ENCODE data around the gene IGF2R.
"Not testable (repeated sequence)": the region's sequence is repeated elsewhere in the genome, so short reads cannot be mapped to it uniquely, and the experiment has no call there.

IGF2R gene

DNA sequence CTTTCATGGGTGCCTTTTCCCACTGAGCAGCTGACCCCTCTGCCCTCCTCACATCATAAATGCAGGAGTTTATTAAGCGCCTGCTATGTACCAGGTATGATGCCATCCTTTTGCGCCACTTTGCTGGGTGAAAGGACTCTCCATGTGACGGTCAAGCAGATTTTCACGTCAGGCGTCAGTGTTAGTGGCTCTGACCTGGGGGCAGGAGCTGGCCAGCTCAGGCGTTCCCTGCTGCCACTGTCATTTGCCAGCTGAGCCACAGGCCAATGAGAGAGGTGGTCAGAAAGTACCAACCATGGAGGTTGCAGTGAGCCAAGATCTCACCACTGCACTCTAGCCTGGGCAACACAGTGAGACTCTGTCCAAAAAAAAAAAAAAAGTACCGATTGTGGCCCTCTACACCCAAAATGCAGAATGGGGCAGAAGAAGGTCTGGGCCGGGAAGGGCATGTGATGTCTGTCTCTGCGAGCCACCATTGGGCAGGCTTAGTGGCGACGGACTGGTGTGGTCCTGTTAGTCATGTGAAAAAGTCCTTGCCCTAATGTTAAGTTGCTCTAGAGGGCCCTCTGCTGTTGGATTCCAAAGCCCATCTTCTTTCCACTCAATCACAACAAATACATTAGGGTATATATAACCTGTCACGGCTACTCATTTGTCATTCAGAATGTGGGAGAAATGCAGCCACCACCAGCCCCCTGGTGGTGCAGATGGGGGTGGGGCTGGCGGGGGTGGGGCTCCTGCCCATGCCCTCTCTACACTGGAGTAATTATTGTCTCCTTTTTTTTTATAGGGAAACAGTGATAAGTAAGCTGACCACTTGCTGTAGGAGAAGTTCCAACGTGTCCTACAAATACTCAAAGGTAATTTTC is 134.3 kb downstream of the IGF2R start:
- no peak for DNase-seq

DNA sequence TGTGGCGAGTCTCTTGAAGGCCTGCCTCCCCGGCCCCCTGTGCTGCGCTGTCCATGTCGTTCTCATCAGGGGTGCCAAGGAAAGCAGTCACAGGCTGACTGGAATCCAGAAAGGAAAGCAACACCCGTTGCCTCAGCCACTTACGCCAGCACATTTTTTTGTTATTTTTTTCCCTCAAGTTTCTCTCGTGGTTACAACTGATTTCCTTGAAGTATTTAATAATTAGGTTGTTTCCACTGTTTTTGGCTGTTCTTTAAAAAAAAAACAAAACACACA is 134.9 kb downstream of the IGF2R start:
- DNase-seq = no peak

DNA sequence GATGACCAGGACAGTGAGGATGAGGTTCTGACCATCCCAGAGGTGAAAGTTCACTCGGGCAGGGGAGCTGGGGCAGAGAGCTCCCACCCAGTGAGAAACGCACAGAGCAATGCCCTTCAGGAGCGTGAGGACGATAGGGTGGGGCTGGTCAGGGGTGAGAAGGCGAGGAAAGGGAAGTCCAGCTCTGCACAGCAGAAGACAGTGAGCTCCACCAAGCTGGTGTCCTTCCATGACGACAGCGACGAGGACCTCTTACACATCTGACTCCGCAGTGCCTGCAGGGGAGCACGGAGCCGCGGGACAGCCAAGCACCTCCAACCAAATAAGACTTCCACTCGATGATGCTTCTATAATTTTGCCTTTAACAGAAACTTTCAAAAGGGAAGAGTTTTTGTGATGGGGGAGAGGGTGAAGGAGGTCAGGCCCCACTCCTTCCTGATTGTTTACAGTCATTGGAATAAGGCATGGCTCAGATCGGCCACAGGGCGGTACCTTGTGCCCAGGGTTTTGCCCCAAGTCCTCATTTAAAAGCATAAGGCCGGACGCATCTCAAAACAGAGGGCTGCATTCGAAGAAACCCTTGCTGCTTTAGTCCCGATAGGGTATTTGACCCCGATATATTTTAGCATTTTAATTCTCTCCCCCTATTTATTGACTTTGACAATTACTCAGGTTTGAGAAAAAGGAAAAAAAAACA is 136.1 kb downstream of the IGF2R start:
- DNase-seq = no peak

DNA sequence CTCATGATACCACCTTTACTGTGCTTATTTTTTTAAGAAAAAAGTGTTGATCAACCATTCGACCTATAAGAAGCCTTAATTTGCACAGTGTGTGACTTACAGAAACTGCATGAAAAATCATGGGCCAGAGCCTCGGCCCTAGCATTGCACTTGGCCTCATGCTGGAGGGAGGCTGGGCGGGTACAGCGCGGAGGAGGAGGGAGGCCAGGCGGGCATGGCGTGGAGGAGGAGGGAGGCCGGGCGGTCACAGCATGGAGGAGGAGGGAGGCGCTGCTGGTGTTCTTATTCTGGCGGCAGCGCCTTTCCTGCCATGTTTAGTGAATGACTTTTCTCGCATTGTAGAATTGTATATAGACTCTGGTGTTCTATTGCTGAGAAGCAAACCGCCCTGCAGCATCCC is 137.1 kb downstream of the IGF2R start:
- no peak for DNase-seq

DNA sequence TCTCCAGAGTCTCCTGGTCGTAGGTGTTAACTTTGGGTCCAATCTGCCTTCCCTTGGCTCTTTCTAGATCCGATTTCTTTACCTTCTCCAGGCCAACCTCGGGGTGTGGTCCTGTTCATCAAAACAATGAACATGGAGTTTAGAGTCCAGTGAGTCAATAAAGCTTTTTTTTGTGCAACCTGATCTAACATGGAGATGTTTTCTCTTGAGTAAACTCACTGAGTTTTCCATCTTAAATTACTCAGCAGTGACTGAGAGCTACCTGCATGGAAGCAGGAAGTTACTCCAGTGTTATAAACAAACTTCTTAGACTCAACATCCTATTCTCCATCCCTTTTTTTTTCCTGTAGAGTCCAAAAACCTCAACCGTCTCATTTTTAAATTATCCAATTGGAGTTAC is 137.8 kb downstream of the IGF2R start:
- DNase-seq = no peak

DNA sequence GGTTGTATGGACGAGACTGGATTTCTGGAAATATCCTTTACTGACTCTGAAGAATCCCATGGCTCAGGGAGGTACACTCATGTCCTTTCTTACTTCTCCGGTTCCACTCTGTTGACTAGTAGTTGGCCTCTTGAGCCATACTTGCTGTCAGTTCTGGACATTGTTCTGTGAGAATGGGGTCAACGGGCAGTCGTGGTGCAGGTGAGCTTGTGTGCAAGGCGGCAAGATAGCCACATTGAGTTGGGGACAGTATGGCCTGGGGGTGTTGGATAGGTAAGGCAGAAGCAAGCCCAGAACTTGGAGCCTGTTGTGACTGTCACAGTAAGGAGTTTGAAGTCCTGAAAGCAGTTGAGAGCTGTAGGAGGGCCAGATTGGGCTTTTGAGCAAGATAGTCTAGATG is 139.2 kb downstream of the IGF2R start:
- no peak for DNase-seq

DNA sequence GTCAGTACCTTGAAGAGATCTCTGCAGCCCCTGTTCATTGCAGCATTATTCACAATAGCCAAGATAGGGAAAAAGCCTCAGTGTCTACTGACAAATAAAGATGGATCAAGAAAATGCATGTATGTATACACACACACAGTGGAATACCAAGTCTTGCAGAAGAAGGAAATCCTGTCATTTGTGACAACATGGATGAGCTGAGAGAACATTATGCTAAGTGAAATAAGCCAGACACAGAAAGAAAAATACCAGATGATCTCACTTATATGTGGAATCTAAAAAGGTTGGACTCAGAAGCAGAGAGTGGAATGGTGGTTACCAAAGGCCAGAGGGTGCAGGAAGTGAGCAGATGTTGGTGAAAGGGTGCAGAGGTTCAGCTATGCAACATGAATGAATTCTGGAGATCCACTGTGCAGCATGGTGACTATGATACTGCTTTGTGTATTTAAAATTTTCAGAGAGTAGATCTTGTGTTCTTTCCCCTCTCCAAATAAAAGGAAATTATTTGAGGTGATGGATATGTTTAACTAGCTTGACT is 141.8 kb downstream of the IGF2R start:
- no peak for DNase-seq

DNA sequence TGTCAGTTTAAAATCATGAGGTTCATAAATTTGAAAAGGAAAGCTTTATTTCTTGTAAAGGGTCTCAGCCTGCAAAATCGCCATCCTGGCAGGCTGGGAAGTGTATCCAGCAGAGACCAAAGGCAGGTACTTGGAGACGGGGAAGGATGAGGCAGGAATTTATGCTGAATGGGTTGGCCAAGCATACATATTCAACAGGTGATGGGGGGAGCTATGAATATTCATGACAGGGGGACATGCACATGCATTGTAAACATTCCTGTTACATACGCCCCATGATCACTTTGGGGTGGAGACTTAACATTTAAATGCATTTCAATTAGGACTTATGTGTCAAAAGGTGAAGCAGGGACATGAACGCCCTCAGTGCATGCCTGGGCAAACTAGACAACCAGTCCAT is 142.9 kb downstream of the IGF2R start:
- no peak for DNase-seq

DNA sequence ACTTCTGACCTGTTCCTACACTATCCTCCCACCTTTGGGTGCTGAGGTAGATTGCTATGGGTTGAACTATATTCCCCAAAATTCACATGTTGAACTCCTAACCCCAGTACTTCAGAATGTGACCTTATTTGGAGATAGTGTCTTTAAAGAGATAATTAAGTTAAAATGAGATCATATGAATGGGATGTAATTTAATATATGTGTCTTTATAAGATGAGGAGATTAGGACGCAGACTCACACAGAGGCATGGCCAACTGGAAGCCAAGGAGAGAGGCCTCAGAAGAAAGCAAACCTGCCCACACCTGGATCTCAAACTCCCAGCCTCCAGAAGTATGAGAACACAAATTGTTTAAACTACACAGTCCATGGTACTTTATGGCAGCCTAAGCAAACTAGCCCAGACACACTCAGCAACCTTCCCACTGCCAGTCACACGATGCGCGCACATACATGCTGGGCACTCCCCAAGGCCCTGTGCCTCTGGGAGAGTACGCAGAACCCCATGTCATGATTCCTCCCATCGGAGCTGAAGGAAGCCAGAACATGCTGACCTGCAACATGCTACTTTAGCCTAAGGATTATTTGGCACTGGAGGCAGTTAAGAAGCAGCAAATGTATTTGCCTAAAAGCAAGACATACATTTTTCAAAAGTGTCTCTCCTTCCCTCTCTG is 143.9 kb downstream of the IGF2R start:
- DNase-seq = no peak

DNA sequence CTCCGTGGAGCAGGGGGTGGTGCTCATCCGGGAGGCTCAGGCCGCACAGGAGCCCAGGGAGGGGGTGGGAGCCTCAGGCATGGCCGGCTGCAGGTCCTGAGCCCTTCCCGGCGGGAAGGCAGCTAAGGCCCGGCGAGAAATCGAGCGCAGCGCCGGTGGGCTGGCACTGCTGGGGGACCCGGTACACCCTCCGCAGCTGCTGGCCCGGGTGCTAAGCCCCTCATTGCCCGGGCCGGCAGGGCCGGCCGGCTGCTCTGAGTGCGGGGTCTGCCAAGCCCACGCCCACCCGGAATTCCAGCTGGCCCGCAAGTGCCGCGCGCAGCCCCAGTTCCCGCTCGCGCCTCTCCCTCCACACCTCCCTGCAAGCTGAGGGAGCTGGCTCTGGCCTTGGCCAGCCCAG is 145.7 kb downstream of the IGF2R start:
- not testable (repeated sequence) for DNase-seq

DNA sequence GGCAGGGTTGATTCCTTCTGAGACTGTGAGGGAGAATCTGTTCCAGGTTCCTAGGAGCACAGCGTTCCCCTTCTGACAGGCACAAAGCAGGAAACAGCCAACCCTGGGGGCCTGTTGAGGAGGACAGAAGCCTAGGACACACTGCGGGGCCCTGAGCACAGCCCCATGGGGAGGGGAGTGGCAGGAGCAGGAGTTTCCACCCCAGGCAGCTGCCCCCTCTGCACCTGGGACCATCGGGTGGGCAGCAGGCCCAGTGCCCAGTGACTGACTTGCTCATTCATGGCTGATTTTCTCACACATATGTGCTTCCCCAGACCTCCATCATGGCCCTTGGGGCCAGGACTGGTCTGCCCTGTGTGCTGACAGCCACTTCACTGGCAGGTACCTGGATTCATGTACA is 146.5 kb downstream of the IGF2R start:
- no peak for DNase-seq

DNA sequence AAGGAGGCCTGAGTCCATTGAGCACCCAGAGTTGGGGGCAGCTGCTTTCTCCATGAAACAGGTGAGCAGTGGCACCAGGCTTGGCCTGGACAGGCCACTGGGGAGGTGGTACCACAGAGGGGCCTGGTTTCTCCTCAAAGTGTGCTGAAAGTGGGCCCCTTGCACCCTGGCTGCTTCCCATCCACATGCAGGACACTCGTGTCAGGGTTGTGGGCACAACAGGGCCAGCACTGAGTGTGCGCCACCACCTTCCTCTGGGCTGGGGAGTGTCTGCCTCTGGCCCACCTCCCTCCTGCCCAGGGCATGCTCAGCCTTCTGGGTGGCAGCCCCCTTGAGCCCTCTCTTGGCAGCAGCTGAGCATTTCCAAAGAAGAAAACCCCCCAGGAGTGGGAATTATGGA is 147.5 kb downstream of the IGF2R start:
- no peak for DNase-seq

DNA sequence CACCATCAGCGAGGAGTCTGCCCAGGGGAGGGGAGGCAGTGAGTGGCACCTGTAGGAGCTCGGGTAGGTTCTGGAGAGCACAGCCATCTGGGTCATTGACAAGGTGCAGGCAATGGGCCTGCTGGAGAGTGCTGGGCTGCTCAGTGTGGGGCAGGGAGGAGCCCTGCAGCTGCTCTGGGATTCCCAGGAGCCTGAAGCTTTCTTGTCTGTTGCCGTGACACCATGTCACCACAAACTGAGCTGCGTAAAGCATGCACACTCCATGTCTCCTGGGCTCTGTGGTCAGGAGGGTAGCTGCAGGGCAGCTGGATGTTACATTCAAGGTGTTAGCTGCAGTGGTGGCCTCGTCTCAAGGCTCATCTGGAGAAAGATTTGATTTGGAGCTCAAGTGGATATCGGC is 148.3 kb downstream of the IGF2R start:
- DNase-seq = no peak

DNA sequence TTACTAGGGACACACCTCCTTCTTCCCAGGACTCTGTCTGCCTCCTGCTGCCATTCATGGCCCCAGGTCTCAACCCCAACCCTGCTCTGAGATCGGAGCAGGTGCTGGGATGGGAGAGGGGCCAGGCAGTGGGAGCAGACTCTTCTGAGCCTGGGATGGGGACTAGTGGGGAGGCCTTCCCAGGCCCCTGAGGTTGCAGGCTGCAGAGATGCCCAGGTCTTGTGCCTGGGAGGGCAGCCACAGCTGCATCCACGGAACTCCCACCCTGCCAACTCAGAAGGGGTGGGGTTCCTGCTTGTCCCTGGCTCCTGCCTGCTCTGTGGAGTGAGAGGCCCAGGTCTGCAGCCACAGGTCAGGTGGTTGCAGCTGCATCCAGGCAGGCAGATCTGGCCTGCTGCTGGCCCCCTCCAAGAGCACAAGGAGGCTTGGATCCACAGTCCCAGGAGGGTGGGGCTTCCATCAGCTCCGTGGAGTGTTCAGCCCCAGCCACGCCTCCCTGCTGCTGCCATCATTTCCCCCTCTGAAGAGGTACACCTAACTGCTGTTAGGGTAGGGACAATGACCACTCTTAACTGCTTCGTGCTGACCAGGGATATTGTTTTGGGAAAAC is 149.8 kb downstream of the IGF2R start:
- DNase-seq = no peak

DNA sequence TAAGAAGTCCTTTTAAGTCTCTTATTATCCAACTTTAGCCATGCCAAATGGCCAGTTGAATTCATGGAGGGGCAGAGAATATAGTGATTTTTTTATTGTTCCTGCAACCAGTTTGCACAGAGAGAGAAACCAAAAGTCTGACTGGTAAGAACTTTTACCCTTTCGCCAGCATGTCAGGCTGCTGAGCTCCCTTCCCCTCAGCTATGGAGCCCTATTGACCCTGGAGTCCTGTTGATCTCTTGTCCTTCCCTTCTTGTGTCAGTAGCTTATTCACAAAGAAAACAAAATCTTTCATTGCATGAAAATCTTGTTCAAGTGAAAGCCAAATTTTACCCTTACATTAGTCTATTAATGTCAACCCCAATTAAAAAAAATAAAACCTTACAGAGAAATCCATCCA is 151.2 kb downstream of the IGF2R start:
- DNase-seq = no peak

DNA sequence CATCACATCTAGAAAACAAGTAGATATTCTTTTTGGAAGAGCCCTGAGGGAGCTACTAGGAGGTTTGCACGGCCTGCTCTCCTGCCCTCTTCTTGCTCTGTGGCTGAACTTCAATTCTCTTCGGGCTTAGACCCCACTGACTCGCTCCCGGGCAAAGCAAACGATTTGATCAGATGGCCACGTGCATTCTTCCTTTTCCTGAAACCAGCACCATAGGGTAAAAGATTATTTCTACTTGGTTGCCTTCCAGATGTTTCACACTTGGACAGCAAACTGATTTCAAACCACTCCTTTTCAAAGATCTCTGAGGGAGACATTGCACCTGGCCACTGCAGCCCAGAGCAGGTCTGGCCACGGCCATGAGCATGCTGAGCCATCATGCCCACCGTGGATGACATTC is 152.7 kb downstream of the IGF2R start, which contains the start of gene SLC22A1:
TSS of gene SLC22A1 (plus strand) at position 258 of the 400 bp plus-strand sequence. CDS start at position 379, 121 bp downstream.
- DNase-seq = no peak

DNA sequence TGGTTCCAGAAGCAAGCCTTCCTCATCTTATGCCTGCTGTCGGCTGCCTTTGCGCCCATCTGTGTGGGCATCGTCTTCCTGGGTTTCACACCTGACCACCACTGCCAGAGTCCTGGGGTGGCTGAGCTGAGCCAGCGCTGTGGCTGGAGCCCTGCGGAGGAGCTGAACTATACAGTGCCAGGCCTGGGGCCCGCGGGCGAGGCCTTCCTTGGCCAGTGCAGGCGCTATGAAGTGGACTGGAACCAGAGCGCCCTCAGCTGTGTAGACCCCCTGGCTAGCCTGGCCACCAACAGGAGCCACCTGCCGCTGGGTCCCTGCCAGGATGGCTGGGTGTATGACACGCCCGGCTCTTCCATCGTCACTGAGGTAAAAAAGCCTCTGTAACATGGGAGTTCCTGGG is 153.1 kb downstream of the IGF2R start:
- DNase-seq = no peak

DNA sequence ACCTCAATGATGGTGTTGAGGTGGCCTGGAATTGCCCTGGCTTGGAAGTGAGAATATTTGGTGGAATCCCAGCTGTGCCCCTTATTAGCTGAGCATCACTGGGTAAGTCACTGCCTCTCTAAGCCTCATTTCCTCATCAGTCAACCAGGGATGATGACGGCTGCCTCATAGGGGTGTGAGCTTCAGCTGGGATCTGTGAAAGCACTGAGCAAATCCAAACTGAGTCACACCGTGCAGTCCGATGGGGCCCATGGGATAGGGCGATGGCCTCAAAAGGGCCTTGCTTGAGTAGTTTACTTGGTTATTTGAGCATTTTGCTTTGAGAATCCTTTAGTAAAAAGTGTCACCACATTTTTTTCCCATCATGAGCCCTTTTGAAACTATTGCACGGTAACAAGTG is 153.9 kb downstream of the IGF2R start:
- DNase-seq = no peak

DNA sequence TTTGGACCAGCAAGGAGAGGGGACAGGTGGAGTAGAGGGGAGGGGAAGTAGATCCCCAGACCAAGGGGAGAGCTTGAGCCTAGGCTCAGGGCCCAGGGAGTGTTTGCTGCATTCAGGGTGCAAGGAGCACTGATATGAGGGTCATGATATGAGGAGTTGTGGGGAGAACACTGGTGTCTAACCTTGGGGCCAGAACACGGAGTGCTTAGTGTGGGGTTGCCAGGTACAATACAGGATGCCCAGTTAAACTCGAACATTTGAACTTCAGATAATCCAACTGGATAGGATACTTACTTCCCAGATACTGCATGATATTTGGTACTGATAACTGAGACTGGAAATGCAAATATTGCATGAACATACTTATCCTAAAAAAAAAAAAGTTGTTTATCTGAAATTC is 155.1 kb downstream of the IGF2R start:
- no peak for DNase-seq

DNA sequence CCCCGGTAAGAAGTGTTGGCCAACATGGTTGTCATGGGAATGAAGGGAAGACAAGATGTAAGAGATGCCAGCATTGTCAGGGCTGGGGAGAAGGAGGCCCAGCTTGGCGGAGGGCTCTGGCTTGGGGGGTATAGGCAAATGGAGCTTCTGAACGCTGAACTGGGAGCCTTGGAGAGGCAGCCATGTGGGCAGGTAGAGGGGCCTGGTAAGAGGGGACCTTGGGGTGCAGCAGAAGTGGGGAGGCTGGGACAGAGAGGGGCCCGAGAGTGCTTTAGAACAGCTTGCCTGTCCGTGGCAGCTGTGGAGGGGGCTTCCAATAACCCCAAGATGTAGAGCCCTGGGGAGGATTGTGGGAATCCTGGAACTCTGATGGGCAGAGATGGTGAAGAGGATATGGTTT is 155.7 kb downstream of the IGF2R start:
- no peak for DNase-seq

DNA sequence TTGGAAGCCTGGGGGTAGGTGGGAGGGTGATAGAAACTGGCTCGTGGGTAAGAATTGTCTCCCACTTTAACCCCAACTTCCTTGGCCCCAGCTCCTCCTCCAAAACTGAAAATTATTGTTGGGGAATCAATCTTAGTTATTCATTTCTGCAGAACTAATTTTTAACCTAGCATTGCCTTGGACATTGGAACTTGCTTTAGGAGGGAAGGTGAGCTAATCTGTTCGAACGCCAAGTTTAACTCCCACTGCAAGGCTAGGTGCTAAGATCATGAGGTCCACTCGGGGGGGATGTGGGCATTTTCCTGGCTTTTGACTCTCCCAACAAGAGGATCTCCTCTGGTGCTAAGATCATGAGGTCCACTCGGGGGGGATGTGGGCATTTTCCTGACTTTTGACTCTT is 156.2 kb downstream of the IGF2R start:
- not testable (repeated sequence) for DNase-seq

DNA sequence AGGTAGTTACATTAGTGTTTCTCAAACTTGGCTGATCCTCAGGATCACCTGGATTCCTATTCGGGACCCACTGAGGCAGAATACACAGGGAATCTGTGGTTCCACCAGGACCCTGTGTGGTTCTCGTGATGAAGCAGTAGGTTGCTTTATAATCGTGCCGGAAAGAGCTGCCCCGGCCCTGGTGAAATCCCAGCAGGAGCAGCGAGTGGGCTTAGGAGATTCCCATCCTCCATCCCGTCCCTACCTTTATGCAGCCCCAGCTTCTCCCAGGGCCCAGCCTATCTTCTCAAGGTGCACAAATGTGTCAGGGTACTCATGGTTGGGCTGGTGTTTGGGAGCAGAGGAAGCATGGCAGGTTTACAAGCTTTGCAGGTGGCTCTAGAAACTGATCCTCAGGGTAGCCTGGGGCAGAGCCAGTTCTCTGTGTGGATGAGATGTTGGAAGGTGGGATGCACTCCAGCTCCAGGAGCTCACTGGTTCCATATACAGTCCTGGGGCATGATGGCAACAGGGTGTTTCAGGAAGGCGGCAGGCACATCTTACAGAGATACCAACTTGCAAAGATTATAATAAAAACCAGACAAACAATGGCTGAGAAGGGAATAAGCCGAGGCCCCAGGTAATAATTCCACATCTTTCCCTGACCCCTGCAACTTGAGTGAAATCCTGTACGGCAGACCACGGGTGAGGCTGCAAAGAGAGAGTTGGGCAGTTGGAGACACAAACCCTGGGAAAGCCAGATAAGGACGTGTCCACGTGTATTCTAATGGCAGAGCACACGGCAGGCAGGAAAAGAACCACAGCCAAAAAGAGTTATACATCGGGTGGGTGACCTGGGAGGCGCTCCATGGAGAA is 158.6 kb downstream of the IGF2R start:
- no peak for DNase-seq
